NCI-H146 treated with DMSO at 0.1 percent for 48 hours (cell line): ENCODE data around the gene PRDM11.
A peak's percentile ranks its signal among the peaks of the same experiment; 100 is the strongest.

Experiments used
- DNase-seq: peaks from one replicate; lab custom pipeline; 2025; ENCODE audit not compliant: unreplicated experiment; lab: John Stamatoyannopoulos, UW

Gene PRDM11

GRCh38 chr11:45258982-45259530 lies 112.6 kb downstream of the PRDM11 start:
- DNase-seq: no peak

DNA sequence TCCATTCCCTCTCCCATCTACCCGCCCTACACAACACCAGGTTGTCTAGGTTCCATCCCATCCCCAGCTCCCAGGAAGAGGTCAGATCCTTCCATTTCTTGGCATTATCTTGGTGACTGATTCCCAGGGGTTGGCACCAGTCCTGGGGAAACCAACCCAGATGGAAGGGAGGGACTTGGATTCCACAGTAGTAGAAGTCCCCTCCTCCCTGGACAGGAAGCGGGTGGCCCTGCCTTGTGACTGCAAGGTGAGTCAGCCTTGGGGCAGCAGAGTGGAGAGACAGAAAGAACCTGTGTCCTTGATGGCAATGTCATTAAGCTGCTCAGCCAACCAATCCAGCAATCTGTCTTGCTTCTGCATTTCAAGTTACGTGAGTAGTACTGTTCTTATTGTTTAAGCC lies 113.2 kb downstream of the PRDM11 start:
- DNase-seq: no peak

DNA sequence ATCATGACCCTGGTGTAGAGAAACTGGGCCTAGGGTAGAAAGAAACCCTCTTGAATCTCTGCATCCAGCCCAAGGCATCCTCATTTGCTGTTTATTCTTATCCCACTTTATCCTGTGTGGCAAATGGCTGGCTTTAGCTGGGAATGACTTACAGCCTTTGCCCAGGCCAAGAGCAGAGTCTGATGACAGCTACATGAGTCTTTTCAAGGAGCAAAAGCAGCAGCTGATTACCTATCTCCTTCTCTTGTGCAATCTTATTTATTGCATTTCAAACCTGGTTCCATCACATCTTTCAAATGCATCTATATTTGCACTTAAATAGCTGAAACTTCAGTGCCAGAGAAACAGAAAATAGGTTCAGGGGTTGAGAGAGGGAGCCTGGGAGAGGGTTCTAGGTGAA lies 113.6 kb downstream of the PRDM11 start:
- DNase-seq: no peak

GRCh38 chr11:45262900-45263299 lies 116.5 kb downstream of the PRDM11 start:
- DNase-seq: no peak

- no peak for DNase-seq
Measured at GRCh38 chr11:45263773-45264172, 117.3 kb downstream of the PRDM11 start.

DNA sequence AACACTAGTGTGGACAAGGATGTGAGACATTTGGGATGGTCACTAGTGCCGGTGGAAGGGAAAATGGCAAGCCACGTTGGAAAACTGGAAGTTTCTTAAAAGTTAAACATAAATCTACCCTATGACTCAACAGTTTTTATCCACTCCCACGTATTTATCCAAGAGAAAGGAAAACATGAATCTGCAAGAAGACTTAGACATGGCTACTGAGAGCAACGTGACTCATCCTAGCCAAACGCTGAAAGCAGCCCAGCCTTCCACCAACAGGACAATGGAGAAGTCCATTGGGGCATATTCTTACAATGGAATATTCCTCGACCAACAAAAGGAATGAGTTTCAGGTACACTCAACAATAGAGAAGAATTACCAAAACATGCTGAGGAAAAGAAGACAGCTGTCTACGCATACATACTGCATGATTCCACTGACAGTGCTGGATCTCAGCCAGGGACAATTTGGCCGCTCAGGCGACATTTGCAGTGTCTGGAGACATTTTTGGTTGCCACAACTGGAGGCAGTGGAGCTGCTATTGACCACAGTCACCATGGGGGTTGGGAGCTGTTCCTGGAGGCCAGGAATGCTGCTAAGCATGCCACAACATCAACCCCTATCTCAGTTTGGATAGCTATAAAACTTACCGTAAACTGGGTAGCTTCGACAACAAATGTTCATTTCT lies 118.5 kb downstream of the PRDM11 start:
- DNase-seq: no peak

DNA sequence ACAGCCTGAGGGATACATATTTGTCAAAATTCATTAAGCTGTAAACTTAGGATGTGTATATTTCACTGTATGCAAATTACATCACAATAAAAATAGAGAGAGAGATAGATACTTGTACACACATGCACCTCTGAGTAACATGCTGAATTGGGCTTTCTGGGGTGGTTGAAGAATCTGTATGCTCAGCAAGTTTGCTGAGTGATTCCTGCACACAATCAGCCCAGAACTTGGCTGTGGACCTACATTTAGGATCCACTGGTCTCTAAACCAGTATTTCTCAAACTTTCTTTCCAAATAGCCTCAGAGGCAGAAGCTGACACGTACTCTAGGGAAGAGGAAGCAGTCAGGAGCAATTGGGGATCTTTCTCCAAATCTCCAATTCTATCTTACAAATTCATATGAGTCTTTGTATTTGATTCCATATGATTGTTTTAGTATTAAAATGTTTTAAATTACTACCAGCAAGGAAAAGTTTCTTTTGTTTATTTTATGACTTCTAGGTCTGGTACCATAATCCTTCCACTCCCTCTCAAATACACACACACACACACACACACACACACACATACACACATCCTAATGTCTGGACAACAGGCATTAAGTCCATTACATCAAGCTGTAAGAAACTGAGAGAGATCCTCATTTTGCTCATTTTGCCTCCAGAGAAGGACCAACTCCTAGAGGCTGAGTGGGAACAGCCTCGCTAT lies 119.7 kb downstream of the PRDM11 start:
- DNase-seq: no peak

DNA sequence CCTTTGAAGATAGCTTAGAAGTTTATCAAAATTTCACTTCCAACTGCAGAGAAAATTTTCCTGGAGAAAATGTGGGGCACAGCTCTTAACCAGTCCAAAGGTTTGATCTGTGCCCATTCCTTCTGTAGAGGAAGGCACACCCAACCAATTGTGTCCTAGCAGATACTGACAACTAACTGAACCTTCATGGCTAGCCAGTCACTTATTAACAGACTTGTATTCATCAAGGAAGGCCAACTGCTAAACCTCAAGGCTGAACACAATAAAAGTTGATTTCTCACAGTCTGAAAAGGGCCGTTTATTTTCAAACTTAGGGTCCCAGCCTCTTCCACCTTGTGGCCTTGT lies 120.2 kb downstream of the PRDM11 start:
- DNase-seq: no peak

DNA sequence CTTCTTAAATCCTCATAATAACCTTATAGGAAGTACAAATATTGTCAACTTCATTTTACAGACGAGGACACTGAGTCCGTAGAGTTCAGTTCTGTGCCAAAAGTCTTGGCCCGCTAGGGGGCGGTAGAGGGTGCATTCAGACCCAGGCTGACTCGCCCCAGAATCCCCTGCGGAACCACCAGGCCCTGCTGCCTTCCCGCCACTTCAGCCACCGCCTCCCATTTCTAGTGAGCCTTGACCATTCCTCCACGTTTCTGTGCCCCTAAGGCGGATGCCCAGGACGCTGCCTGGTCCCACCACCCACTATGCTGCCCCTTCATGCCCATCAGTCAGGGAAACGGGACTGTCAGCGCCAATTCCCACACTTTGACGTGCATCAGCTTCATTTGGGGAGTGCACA lies 120.6 kb downstream of the PRDM11 start:
- DNase-seq: no peak

GRCh38 chr11:45267652-45268299 lies 121.3 kb downstream of the PRDM11 start:
- no peak for DNase-seq

DNA sequence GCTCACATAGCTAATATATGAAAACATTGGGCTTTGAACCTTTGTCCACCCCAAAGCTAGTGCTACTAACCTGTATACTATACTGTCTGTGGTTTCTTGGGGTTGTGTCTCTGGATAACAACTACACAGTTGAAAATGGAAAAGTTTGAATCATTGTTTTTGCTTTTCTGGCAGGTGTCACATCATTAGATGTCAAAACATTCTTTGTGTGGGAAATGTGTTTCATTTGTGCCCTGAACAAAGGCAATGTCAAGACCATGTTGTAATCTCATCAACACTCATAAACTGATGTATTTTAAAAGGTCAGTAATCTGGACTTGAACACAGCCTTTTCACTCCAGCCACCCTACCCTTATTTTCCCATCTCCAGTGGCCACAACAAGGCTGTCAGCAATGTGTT lies 123.2 kb downstream of the PRDM11 start:
- DNase-seq: no peak

GRCh38 chr11:45270946-45271716 lies 124.7 kb downstream of the PRDM11 start:
- no peak for DNase-seq

GRCh38 chr11:45272701-45273100 lies 126.3 kb downstream of the PRDM11 start:
- DNase-seq: no peak

DNA sequence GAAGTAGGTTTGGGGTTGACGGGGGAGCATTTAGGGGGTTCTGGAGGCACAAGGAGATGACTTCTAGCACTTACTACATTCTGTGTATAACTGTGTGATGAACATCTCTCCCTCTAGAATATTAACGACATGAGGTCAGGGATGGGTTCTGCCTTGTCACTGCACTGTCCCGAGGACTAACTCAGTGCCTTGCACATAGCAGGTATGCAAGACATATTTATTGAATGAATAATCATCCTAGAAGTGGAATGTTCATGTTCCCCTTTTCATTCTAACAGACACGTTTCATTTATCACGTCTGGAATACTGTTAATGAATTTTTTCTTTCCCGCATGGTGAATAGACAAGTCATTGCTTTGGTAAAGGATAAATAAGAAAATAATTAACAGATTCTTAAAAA lies 127.1 kb downstream of the PRDM11 start:
- DNase-seq: no peak

- no peak for DNase-seq
Measured at GRCh38 chr11:45274206-45274605, 127.8 kb downstream of the PRDM11 start.

GRCh38 chr11:45275828-45276227 lies 129.4 kb downstream of the PRDM11 start:
- DNase-seq: no peak

- DNase-seq: no peak
Measured at GRCh38 chr11:45278714-45279113, 132.3 kb downstream of the PRDM11 start.

GRCh38 chr11:45279645-45280044 lies 133.2 kb downstream of the PRDM11 start:
- no peak for DNase-seq

- peak; percentile 8 for DNase-seq
Measured at GRCh38 chr11:45280449-45280848, 134.0 kb downstream of the PRDM11 start.

DNA sequence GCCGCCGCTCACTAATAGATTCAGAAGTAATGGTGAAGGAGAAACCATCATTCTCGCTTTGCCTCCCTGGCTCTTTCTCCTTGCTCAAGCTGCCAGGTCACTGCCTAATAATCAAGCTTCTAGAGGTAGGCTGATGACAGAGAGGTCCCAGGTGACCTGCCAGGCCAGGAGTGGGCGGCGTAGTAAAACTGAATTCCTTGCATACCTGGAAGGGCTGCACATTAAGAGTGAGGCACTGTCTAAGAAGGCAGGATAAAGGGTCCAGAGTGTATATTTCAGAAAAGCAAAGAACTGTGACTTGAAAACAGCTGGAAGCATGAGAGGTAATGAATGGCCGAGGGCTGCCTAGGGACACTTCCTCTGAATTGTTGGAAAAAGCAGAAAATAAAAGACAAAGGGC lies 135.6 kb downstream of the PRDM11 start:
- no peak for DNase-seq
